Femur (tissue), 1 donor: Measurements from ENCODE around the gene PHF11.
"Not testable (repeated sequence)": the region's sequence is repeated elsewhere in the genome, so short reads cannot be mapped to it uniquely, and the experiment has no call there.

ENCODE experiments used
- DNase-seq: peaks from one replicate; pipeline ENCODE4 v3.0.0-alpha.2; 2017

The PHF11 gene

DNA sequence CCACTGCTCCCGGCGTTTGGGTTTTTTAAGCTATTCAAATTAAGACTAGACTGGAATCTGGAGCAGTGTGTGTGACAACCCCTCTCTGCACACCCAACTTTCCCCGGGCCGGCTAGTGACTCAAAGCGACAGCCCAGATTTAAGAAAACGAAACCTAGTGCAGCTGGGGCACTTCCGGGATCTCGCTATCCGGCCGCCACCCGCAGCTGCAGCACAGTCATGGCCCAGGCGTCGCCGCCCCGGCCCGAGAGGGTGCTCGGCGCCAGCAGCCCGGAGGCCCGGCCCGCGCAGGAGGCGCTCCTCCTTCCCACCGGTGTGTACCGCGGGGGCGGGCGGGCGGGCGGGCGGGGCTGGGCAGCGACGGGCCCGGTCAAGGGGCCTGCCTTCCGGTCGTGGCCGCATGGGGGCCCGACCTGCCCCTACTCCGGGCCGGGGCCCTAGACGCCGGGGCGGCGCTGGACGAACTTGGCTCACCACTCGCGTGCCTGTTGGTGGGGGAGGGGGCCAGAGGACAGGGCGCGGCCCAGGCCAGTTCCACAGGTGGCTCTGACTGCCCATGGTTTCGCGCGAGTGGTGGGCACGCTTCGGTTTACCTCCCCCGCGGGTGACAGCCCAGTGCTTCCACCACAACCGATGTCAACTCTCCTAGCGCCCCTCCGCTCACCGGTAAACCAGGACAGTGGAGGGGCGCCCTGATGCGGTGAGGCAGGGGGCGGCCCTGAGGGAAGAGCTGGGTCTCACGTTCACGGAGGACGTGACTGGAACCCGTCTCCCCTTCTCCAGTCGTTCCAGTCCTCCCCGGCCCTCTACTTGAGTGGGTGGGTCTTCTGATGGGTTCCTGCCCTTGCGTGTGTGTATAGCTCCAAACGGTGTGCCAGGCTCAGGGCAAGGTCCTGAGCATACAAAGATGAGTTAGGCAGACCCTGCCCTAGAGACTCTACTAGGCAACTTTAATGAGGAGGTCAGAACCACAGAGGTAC, at the start of gene PHF11:
PHF11 (plus strand) TSS at position 171 of the 980 bp plus-strand sequence; CDS start at position 220, 49 bp downstream.
- DNase-seq: peak; percentile 86

DNA sequence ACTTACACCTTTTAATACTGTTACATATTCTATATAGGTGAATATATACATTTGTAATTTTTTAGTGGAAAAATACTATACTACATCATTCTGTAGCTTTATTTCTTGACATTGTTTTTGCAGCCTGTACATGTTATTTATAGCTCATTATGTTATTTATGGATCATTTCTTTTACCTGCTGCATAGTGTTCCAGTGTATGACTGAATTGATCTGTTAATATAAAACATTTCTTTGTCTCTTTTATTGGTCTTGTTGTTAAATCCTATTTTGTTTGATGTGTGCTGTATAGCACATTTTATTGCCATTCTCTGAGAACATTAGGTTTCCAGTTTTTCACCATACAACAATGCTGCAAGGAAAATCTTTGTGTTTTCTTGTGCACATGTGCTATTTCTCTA, 49.3 kb upstream of the PHF11 start:
- DNase-seq: no peak

DNA sequence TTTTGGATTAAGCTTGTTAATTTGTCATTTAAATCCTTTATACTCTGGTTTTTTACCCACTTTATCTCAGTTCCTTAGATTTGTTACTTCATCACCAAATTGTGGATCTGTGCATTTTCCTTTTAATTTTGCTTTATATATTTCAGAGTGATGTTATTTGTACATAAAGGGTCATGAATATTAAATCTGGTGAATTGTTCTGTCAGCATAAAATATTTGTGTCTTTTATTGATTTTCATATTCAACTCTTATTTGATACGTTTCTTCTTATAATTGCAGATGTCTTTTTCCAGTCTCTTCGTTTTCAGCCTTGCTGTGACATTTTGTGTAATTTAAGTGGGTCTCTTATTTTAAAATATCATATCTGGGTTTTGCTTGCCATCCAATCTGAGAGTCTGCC, 47.0 kb upstream of the PHF11 start:
- DNase-seq: no peak

DNA sequence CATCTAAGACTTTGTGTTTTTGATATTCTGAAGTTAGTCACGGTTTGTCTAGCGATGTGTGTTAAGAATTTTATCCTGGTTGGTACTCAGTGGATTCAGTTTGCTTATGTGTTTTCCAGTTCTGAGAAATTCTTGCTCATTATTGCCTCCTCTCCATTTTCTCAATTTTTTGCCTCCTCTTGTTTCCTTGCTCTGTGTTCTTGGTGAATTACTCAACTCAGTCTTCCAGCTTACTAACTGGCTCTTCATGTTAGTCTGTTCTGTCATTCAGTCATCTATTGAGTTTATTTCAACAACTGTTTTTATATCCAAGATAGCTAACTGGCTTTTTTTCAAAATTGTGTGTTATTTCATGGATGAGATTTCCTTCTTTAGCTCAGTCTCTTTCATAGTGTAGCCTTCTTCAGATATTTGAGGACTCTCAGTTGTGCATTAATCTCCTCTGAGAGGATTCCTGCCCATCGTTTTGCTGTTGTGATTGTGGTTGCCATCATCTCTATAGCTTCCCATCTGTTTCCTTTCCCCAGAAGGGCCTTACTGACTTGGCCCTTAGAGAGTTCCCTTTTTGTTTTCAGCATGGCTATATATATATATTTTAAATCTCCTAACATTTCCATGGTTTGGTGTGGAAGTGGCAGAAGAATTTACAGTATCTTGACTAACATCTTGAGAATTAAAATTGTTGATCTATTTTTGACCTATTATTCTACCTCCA, 45.5 kb upstream of the PHF11 start:
- no peak for DNase-seq

DNA sequence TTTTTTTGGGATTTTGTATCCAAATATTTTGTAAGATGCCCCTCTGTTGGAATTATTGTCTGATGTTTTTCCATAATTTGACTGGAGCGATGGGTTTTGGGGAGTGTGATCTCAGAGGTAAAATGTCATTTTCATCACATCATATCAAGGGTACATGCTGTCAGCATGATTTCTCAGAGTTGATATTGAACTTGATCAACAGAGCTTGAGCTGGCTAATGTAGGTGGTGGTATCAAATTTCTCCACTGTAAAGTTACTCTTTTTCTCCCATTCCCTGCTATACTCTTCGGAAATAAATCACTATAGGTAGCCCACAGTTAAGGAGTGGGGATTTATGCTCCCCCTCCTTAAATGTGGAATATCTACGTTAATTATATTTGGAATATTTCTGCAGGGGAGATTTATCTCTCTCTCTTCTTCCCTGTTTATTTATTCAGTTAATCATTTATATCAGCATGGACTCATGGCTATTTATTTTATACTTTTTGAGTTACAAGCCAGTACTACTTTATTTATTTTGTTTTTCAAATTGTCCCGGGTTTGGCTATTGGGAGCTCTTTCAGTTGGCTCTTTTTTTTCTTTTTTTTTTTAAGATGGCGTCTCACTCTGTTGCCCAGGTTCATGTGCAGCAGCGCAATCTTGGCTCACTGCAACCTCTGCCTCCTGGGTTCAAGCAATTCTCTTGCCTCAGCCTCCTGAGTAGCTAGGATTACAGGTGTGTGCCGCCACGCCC, 42.9 kb upstream of the PHF11 start:
- DNase-seq: no peak

DNA sequence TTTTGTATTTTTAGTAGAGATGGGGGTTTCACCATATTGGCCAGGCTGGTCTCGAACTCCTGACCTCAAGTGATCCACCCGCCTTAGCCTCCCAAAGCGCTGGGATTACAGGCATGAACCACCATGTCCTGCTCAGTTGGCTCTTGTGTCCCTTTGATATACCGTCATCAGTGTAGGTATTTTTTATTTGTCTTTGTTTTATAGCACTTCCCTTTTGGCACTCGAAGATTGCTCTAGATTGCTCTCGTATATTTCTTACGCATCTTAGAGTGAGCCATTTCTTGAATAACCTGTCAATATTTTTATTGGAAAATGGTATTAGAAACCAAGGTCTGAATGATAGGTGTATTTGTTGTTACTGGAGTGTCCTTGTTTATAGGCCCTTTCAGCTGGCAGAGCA, 42.3 kb upstream of the PHF11 start:
- DNase-seq: no peak

DNA sequence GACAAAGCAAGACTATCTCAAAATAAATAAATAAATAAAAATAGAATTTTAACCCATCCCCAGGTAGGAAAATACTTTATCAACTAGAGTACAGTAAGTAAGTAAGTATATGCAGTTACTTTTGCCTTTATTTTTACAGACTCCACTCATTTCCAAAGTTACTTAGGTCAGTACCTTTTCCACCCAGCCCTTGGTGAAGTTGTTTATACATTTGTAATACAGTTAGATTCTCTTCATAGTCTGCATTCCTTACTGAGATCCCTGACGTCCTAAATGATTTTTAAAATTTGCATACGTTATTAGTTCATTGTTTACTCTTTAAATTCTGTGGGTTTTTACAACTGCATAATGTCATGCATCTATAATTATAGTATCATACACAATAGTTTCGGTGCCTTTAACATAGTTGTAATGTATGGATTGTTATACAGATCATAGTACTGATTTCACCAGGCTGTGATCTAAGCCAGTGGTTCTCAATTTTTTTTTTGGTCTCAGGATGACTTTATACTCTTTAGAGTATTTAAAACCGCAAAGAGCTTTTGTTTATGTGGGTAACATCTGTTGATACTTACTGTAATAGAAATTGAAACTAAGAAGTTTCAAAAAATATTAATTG, 41.3 kb upstream of the PHF11 start:
- DNase-seq: no peak

DNA sequence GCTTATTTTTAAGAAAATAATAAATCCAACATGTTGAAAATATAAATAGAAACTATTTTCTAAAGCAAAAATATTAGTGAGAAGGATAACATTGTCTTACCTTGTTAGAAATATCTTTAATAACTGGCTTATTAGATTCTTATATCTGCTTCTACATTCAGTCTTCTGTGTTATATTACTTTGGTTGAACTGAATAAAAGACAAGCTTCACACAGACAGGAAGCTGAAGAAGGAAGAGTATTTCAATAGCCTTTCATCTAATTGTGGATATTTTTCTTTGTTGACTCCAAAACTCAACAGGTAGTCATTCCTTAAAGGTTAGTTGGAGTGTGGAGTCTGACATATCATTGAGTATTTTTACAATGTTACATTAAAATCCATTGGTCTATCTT, 40.8 kb upstream of the PHF11 start:
- DNase-seq: no peak

DNA sequence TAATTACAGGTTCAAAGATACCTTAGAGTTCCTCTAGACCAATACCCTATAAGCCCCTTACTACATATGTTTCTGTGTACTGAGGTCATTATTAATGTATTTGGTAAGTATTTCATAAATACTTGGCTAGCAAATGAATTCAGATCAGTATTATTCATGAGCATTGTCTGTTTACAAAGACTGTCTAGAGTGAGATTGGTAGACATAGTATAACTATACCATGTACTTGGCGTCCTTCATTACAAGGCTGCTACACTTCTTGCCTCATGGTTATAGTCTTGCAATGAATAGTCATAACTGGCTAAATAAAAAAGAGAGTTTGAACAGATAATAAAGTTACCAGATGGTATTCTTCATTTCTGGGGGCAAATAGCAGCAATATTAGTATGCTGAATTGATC, 39.6 kb upstream of the PHF11 start:
- no peak for DNase-seq

DNA sequence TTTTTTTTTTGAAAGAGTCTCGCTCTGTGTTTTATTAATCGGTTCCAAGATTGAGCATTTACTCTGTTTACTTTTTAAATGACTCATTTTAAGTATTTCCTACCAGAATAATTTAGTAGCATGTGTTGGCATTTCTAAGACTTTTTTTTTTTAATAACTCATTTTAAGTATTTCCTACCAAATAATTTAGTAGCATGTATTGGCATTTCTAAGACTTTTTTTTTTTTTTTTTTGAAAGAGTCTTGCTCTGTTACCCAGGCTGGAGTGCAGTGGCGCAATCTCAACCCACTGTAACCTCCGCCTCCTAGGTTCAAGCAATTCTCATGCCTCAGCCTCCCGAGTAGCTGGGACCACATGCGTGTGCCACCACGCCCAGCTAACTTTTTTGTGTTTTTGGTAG, 38.5 kb upstream of the PHF11 start:
- DNase-seq: no peak

DNA sequence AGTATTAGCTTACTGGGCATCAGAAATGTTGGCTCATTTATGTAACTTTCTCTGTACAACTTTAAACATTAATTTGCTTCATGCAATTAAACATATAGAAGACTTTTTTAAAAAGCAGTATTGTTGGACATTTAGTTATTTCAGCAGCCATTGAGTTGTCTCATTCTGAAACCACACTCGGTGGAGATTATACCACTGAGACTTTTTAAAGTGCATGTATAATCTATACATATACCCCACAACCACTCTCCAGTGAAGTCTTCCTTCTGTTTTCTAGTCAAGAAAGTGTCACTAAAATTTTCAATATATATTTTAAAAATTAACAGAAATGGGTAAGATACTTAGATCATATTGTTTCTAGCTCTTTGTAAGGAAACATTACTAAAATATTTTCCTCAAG, 36.2 kb upstream of the PHF11 start:
- DNase-seq: no peak

DNA sequence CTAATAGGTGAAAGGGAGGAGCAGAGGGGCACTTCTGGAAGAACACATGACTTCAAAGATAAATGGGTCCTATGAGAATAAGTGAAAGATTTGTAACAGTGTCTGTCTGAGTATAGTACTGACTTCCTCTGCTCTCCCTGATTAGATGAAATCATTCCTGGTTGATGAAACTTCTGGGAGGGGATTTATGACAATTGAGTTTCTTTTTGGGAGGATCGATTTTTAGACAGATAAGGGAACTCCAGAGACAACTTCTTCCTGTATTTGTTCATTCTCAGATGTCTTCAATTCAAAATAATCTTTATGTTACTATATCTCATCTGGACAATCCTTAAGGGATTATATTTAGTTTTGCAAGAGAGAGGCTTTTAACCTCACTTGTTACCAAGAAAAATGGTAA, 31.7 kb upstream of the PHF11 start:
- DNase-seq: no peak

DNA sequence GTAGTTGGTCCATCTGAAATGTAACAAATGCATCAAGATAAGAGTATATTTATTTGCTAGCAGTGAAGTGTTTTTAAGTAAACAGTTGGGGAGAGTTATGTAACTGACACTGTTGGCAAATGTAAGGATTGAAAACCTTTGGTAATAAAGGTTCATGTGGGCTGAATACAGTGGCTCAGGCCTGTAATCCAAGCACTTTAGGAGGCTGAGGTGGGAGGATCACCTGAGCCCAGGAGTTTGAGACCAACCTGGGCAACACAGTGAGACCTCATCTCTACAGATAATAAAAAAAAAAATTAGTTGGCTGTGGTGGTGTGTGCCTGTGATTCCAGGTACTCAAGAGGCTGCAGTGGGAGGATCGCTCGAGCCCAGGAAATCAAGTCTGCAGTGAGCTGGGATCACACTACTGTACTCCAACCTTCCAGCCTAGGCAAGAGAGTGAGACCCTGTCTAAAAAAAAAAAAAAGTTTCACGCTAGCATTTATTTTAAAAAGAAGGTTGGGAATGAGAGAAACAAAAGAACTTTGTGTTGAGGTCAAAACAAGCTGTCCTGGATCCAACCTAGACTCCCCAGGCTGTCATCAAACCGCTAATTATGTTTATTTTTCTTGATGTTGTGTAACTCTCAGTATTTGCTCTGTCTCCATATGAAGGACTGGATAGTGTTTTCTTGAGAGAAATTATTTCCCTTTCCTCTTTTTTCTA, 31.0 kb upstream of the PHF11 start:
- DNase-seq: no peak

DNA sequence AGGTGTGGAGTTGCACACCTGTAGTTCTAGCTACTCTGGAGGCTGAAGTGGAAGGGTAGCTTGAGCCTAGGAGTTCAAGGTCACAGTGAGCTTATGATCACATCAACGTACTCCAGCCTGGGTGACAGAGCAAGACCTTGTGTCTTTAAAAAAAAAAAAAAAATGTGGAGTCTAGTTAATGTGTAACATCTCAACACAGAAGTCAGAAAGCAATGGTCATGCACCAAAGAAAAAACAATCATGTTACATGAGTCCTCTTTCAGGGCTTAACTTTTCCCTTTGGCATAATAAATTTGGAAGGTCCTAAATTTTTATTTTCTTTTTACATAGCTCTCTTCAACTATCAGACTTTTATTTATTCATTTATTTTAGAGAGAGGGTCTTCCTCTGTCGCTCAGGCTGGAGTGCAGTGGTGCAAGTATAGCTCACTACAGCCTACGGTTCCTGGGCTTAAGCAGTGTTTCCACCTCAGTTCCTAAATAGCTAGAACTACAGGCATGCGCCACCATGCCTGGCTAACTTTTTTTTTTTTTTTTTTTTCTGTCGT, 29.4 kb upstream of the PHF11 start:
- no peak for DNase-seq

DNA sequence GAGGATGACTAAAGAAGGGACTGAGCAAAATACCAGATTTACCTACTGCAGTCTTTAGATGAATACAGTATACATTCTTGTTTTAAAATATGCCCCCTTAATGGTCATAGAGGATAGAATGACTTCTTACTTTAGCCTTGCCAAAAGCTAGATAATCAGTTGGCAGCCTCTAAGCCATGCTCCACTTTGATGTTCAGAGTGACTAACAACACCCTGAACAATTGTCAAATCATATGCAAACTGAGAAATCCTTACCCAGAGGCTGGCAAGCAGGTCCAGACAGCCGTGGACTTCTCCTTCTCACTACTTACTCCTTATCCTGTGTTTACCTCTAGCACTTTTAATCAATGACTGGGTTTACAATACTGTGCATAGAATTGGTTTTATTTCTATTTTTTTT, 23.6 kb upstream of the PHF11 start:
- no peak for DNase-seq

DNA sequence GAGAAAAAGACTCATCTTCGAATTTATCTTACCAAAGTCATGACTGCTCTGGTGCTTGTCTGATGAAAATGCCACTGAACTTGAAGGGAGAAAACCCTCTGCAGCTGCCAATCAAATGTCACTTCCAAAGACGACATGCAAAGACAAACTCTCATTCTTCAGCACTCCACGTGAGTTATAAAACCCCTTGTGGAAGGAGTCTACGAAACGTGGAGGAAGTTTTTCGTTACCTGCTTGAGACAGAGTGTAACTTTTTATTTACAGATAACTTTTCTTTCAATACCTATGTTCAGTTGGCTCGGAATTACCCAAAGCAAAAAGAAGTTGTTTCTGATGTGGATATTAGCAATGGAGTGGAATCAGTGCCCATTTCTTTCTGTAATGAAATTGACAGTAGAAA, 19.2 kb upstream of the PHF11 start:
- DNase-seq: no peak

DNA sequence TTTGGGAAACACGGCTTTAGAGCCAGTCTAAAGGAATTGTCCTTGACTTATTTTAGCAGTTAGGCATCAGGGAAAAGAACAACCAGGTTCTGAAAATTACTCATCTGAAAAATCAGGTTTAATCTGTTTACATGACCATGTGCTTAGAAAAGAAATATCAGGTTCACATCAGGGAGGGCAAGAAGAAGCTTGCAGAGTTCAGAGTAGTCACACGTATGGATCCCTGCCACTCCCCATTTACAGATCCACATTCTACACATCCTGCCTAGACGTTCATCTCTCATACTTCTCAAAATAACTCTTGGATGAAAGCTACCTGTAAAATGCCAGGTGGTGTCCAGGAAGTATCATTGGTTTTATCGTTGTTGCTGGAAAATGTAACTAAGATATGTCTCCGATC, 14.0 kb upstream of the PHF11 start:
- DNase-seq: no peak

DNA sequence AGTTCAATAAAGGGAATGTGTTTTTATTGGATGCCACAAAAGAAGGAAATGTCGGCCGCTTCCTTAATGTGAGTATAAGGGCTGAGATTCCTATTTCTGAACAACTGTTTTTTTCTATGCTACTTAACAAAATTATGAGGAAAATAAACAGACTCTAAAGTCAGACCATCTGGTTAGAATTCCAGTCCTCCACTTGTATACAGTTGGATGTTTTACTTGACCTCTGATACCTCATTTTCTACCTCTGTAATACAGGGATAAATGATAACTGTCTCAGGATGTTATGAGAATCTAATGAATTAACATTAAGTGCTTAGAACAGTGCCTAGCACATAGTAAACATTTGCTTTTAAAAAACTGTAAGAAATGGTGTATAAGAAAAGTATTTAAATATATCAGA, 7.2 kb upstream of the PHF11 start:
- DNase-seq: no peak

DNA sequence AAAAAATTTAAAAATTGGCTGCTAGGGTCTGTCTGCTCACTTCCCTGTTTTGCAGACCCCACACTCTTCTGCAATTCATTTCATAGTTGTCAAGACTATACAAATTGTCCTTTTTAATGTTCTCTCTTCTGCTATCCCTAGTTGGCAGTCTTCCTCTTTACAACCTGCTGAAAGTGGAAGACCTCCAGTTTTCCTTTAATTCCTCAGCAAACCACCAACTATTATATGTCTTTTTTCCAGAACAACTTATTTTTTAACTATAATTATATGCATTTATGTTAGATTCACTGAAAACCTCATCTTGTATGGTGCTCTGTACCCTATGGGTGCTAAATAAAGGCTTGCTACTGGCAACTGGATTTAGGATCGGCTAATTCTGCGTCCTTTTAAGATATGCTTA, 1.1 kb upstream of the PHF11 start:
- DNase-seq: no peak

DNA sequence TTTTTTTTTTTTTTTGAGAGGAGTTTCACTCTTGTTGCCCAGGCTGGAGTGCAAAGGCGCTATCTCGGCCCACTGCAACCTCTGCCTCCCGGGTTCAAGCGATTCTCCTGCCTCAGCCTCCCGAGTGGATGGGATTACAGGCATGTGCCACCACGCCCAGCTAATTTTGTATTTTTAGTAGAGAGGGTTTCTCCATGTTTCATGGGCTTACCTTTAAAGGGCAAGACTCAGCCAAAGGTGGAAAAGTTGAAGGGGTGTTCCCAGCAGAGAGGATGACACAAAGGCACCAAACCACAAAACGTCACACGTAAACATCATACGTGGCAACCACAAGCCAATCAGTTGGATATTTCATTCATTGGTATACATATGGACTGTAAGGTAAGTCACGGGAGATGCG, 1.1 kb downstream of the PHF11 start:
- not testable (repeated sequence) for DNase-seq

DNA sequence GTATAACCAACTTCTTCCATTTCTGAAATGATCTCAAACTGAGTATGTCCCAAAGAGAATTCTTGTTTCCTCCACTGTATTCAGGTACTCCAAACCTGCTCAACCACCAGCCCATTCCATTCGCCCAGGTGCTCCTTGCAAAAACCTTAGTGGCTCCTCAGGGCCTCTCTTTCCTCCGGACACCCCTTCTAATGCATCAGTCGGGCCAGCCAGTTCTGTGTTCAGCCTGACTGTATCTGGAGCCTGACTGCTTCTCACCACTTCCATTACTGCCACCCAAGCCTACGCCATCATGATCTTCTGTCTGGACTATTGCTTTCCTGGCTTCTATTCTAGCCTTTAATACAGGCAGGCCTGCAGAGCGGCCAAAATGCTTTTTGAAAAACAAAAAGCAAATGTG, 1.5 kb downstream of the PHF11 start:
- no peak for DNase-seq

DNA sequence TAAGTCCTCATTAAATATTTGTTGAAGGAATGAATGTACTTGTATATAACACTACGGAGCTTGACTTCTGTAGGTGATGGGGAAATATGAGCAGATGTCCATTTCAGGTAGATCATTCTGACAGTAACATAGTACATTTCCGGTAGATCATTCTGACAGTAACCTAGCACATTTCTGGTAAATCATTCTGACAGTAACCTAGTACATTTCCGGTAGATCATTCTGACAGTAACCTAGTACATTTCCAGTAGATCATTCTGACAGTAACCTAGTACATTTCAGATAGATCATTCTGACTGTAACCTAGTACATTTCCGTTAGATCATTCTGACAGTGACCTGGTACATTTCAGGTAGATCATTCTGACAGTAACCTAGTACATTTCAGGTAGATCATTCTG, 2.5 kb downstream of the PHF11 start:
- DNase-seq: no peak
